IPS-15b (cell line): Measurements from ENCODE around the gene B3GNT5.

Source experiments
- H3K27me3 ChIP-seq: one replicate; pipeline ENCODE4 v1.6.1; 2013; ENCODE audit warnings: low read length; ENCODE audit not compliant: control insufficient read depth, insufficient read depth
- H3K36me3 ChIP-seq: one replicate; pipeline ENCODE4 v1.6.1; 2013; ENCODE audit warnings: low read length; ENCODE audit not compliant: control insufficient read depth, insufficient read depth
- H3K4me1 ChIP-seq: one replicate; pipeline ENCODE4 v1.6.1; 2013; ENCODE audit warnings: mild to moderate bottlenecking, low read length; ENCODE audit not compliant: control insufficient read depth, insufficient read depth
- H3K4me3 ChIP-seq: one replicate; pipeline ENCODE4 v1.5.1; 2013; ENCODE audit warnings: low read depth, low read length
- H3K9ac ChIP-seq: one replicate; pipeline ENCODE4 v1.6.1; 2013; ENCODE audit warnings: low read depth, mild to moderate bottlenecking, low read length
- H3K9me3 ChIP-seq: one replicate; pipeline ENCODE4 v1.6.1; 2013; ENCODE audit warnings: mild to moderate bottlenecking, low read length; ENCODE audit not compliant: control insufficient read depth, insufficient read depth

Gene B3GNT5

GRCh38 chr3:183270344-183270743 is 17.3 kb downstream of the B3GNT5 start:
- Histone ChIP-seq H3K4me3 (no peak overlapping the region), H3K36me3 (no peaks in the 10 kb centered on the region), H3K4me1 (peaks cover 22% of the 10 kb centered on the region), H3K27me3 (no peaks in the 10 kb centered on the region), H3K9ac (no peak overlapping the region), H3K9me3 (no peaks in the 10 kb centered on the region)

DNA sequence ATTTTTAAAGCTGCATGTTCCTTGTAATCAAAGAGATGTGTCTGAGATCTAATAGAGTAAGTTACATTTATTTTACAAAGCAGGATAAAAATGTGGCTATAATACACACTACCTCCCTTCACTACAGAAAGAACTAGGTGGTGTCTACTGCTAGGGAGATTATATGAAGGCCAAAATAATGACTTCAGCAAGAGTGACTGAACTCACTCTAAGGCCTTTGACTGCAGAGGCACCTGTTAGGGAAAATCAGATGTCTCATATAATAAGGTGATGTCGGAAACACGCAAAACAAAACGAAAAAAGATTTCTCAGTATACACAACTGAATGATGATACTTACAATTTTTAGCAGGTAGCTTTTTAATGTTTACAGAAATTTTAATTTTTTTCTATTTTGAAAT is 19.1 kb downstream of the B3GNT5 start:
- Histone ChIP-seq H3K4me3 (no peak overlapping the region), H3K4me1 (peaks cover 12% of the 10 kb centered on the region), H3K27me3 (no peaks in the 10 kb centered on the region), H3K36me3 (no peaks in the 10 kb centered on the region), H3K9ac (no peak overlapping the region), H3K9me3 (no peaks in the 10 kb centered on the region)

GRCh38 chr3:183272791-183273190 is 19.7 kb downstream of the B3GNT5 start:
- Histone ChIP-seq H3K36me3 (no peaks in the 10 kb centered on the region), H3K4me1 (peaks cover 11% of the 10 kb centered on the region), H3K9ac (no peak overlapping the region), H3K4me3 (no peak overlapping the region), H3K27me3 (no peaks in the 10 kb centered on the region), H3K9me3 (no peaks in the 10 kb centered on the region)

GRCh38 chr3:183274609-183275008 is 21.6 kb downstream of the B3GNT5 start:
- Histone ChIP-seq H3K27me3 (no peaks in the 10 kb centered on the region), H3K4me1 (no peaks in the 10 kb centered on the region), H3K9me3 (no peaks in the 10 kb centered on the region), H3K4me3 (no peak overlapping the region), H3K9ac (no peak overlapping the region), H3K36me3 (no peaks in the 10 kb centered on the region)

GRCh38 chr3:183275418-183275817 is 22.4 kb downstream of the B3GNT5 start:
- H3K9ac ChIP-seq = no peak overlapping the region
- H3K36me3 ChIP-seq = no peaks in the 10 kb centered on the region
- no peak overlapping the region for H3K4me3 ChIP-seq
- no peaks in the 10 kb centered on the region for H3K9me3 ChIP-seq
- no peaks in the 10 kb centered on the region for H3K4me1 ChIP-seq
- no peaks in the 10 kb centered on the region for H3K27me3 ChIP-seq

DNA sequence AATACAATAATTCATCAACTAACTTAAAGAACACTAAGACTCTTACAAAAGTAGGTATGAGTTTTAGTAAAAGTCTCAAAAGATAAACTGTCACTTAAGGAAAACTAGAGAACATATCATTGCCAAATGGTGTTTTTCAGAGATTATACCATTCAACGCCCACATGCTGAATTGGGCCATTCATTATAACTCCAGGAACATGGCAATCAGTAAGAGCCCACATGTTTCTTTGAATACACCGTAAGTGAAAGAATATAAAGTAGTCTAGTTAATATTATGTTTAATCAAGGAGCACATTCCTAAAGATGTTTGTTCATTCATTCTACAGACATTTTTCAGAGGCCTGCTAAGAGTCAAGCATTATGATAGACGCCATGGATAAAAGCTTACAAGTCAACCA is 22.9 kb downstream of the B3GNT5 start:
- no peaks in the 10 kb centered on the region for H3K9me3 ChIP-seq
- H3K4me3 ChIP-seq = no peak overlapping the region
- no peaks in the 10 kb centered on the region for H3K27me3 ChIP-seq
- H3K9ac ChIP-seq = no peak overlapping the region
- H3K4me1 ChIP-seq = no peaks in the 10 kb centered on the region
- no peaks in the 10 kb centered on the region for H3K36me3 ChIP-seq

DNA sequence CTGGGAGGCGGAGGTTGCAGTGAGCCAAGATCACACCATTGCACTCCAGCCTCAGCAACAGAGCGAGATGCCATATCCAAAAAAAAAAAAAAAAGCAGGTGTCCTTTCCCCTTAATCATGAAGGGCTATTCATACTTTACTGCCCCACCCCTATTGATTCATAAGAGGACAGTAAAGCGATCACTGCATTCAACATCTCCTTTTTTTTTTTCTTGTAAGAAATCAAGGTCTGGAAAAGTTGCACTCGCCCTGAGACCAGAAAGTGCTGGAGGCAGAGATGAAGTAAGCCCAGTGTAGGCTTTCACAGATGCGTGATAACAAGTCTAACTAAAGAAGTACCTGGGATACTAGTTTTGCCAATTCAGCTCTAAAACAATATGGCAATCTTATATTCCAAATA is 24.2 kb downstream of the B3GNT5 start:
- H3K9me3 ChIP-seq = no peaks in the 10 kb centered on the region
- no peaks in the 10 kb centered on the region for H3K27me3 ChIP-seq
- no peak overlapping the region for H3K4me3 ChIP-seq
- H3K4me1 ChIP-seq = peaks cover 3% of the 10 kb centered on the region
- no peaks in the 10 kb centered on the region for H3K36me3 ChIP-seq
- H3K9ac ChIP-seq = no peak overlapping the region

GRCh38 chr3:183278479-183279088 is 25.5 kb downstream of the B3GNT5 start:
- Histone ChIP-seq H3K4me3 (no peak overlapping the region), H3K27me3 (no peaks in the 10 kb centered on the region), H3K9me3 (no peaks in the 10 kb centered on the region), H3K9ac (no peak overlapping the region), H3K36me3 (no peaks in the 10 kb centered on the region), H3K4me1 (peaks cover 3% of the 10 kb centered on the region)

DNA sequence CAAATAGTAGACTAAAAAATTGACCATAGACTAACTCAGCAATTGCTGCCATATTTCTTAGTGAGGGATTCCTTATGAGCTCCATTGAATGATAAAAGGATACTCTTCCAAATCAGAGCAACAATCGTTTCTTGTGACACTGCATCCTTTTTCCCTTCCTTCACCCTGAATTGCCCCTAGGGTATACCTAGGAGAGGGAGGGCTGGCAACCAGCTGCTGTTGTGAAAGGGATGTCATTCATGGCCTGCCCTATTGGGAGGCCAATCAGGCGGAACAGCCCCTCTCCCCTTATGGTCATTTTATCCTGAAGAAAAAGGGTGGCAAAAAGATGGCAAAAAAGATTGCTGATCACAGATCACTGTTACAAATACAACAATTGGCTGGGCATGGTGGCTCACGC is 26.3 kb downstream of the B3GNT5 start:
- H3K9me3 ChIP-seq = no peaks in the 10 kb centered on the region
- H3K4me1 ChIP-seq = peaks cover 3% of the 10 kb centered on the region
- H3K36me3 ChIP-seq = no peaks in the 10 kb centered on the region
- H3K27me3 ChIP-seq = no peaks in the 10 kb centered on the region
- H3K4me3 ChIP-seq = no peak overlapping the region
- no peak overlapping the region for H3K9ac ChIP-seq

- Histone ChIP-seq H3K4me1 (peaks cover 3% of the 10 kb centered on the region), H3K9me3 (no peaks in the 10 kb centered on the region), H3K36me3 (no peaks in the 10 kb centered on the region), H3K4me3 (no peak overlapping the region), H3K9ac (no peak overlapping the region), H3K27me3 (no peaks in the 10 kb centered on the region)
Observed at GRCh38 chr3:183281126-183281797, 28.2 kb downstream of the B3GNT5 start.

DNA sequence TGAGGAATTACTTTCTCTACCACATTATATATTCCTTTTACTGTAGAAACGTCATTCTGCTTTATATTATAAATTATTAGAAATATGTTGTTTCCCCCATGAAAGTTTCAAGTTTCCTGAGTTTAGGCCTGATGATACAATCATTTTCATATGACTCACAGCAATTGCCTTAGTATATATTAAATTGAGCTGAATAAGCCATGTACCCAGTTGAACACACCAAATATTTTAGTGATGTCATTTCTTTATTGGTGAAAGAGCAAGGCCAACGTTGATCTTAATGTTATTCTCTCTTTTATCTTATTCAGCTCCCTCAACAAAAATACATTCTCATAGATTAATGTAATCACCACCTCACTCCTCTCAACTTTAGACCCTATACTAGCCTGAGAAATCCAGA is 30.8 kb downstream of the B3GNT5 start:
- Histone ChIP-seq H3K9me3 (no peaks in the 10 kb centered on the region), H3K27me3 (no peaks in the 10 kb centered on the region), H3K4me3 (no peak overlapping the region), H3K4me1 (peaks cover 3% of the 10 kb centered on the region), H3K9ac (no peak overlapping the region), H3K36me3 (no peaks in the 10 kb centered on the region)

GRCh38 chr3:183284570-183284969 is 31.5 kb downstream of the B3GNT5 start:
- Histone ChIP-seq H3K27me3 (no peaks in the 10 kb centered on the region), H3K9ac (no peak overlapping the region), H3K4me3 (no peak overlapping the region), H3K4me1 (peaks cover 3% of the 10 kb centered on the region), H3K36me3 (no peaks in the 10 kb centered on the region), H3K9me3 (no peaks in the 10 kb centered on the region)
